HepG2 (cell line): ENCODE data around the gene PRRT1B. TPM values are rescaled to one million over a fixed set of nuclear protein-coding genes. Genes with fewer than 3 reads are reported as not detected.
A peak's percentile ranks its signal among the peaks of the same experiment; 100 is the strongest.

Experiments
- ARNT ChIP-seq: fragments of 450-650 bp; IDR thresholded peaks from 2 replicates; pipeline ENCODE4 v1.6.1; 2017
- ETV6 ChIP-seq: sonication (generic); formaldehyde crosslinking; conservative IDR thresholded peaks from 2 replicates; pipeline ENCODE4 v1.4.0; 2020; ENCODE audit warnings: missing genetic modification reagents
- FOXO1 ChIP-seq: sonication (generic); formaldehyde crosslinking; IDR thresholded peaks from 2 replicates; pipeline ENCODE4 v1.4.0; 2020; ENCODE audit warnings: missing genetic modification reagents
- HDAC1 ChIP-seq: sonication (generic); formaldehyde crosslinking; IDR thresholded peaks from 2 replicates; pipeline ENCODE4 v1.5.1; 2020; ENCODE audit warnings: mild to moderate bottlenecking, missing genetic modification reagents
- KMT2A ChIP-seq: sonication (generic); formaldehyde crosslinking; IDR thresholded peaks from 2 replicates; pipeline ENCODE4 v1.4.0; 2020; ENCODE audit warnings: missing genetic modification reagents
- PAXIP1 ChIP-seq: sonication (generic); formaldehyde crosslinking; conservative IDR thresholded peaks from 2 replicates; pipeline ENCODE4 v1.4.0; 2020; ENCODE audit warnings: mild to moderate bottlenecking, missing genetic modification reagents, moderate library complexity
- SOX13 ChIP-seq, 3 experiments: fragments of 450-650 bp in 1 of 3; sonication (generic) in 1 of 3; formaldehyde crosslinking in 1 of 3; IDR thresholded peaks in 2 of 3; conservative IDR thresholded peaks in 1 of 3; 2 replicates each; pipeline versions ENCODE4 v1.5.0 to v1.6.1; 2016 to 2020; ENCODE audit warnings: antibody characterized with exemption in 1 of 3, mild to moderate bottlenecking in 1 of 3, missing compliant biosample characterization in 1 of 3, missing genetic modification reagents in 1 of 3, moderate library complexity in 1 of 3
- TOE1 ChIP-seq: sonication (generic); formaldehyde crosslinking; IDR thresholded peaks from 2 replicates; pipeline ENCODE4 v1.4.0; 2020; ENCODE audit warnings: mild to moderate bottlenecking, missing genetic modification reagents
- YEATS2 ChIP-seq: sonication (generic); formaldehyde crosslinking; IDR thresholded peaks from 2 replicates; pipeline ENCODE4 v1.4.0; 2020; ENCODE audit warnings: missing genetic modification reagents, borderline replicate concordance
- ZBTB1 ChIP-seq: sonication (generic); formaldehyde crosslinking; IDR thresholded peaks from 2 replicates; pipeline ENCODE4 v1.4.0; 2020; ENCODE audit warnings: missing genetic modification reagents, borderline replicate concordance
- ZBTB10 ChIP-seq: sonication (generic); formaldehyde crosslinking; IDR thresholded peaks from 2 replicates; pipeline ENCODE4 v1.4.0; 2020; ENCODE audit warnings: missing genetic modification reagents, borderline replicate concordance
- ZFP62 ChIP-seq: sonication (generic); formaldehyde crosslinking; IDR thresholded peaks from 2 replicates; pipeline ENCODE4 v1.4.0; 2020; ENCODE audit warnings: missing genetic modification reagents
- ZNF160 ChIP-seq: sonication (generic); formaldehyde crosslinking; IDR thresholded peaks from 2 replicates; pipeline ENCODE4 v1.8.0; 2022; ENCODE audit warnings: mild to moderate bottlenecking, inconsistent platforms, missing genetic modification reagents
- ZNF569 ChIP-seq: sonication (generic); formaldehyde crosslinking; IDR thresholded peaks from 2 replicates; pipeline ENCODE4 v1.5.0; 2020; ENCODE audit warnings: mild to moderate bottlenecking, missing genetic modification reagents, moderate library complexity, borderline replicate concordance
- polyA plus RNA-seq, 8 experiments: library from polyadenylated mRNA; depleted of rRNA in 3 of 8; stranded (reverse) in 7 of 8; unstranded in 1 of 8; fragments of >200 nt; fragmentation: Illumina TruSeq in 4 of 8; extraction: Trizol in 4 of 8; gene quantifications; 2 replicates each; pipeline versions ENCODE4 v1.2.1 to v1.2.3, GENCODE V29; 2011 to 2016; ENCODE audit warnings: low read depth in 4 of 8, missing spikeins in 1 of 8, mixed read lengths in 1 of 8; ENCODE audit not compliant: insufficient read depth in 1 of 8
- total RNA-seq, 5 experiments: library from RNA; depleted of rRNA; stranded (reverse); fragments of >200 nt; fragmentation: Illumina TruSeq; extraction: Trizol; gene quantifications; 2 replicates each; pipeline ENCODE4 v1.2.3, GENCODE V29; 2016; ENCODE audit warnings: low read depth in 1 of 5
- TF ChIP-seq, protein P1 (sequence below): sonication (generic); formaldehyde crosslinking; IDR thresholded peaks from 2 replicates; pipeline ENCODE4 v1.5.1; 2020; ENCODE audit warnings: mild to moderate bottlenecking, missing genetic modification reagents, borderline replicate concordance
- TF ChIP-seq, protein P2 (sequence below): sonication (generic); formaldehyde crosslinking; IDR thresholded peaks from 2 replicates; pipeline ENCODE4 v1.4.0; 2020; ENCODE audit warnings: low read depth, mild to moderate bottlenecking, missing genetic modification reagents
- TF ChIP-seq, protein P3 (sequence below): sonication (generic); formaldehyde crosslinking; IDR thresholded peaks from 2 replicates; pipeline ENCODE4 v1.5.0; 2020; ENCODE audit warnings: mild to moderate bottlenecking, missing genetic modification reagents

The PRRT1B gene
- total and polyA plus RNA-seq, 2 of the 13 experiments (the other 11 are each of a cell fraction or from before 2014, with no cell fraction given), result not detected

DNA sequence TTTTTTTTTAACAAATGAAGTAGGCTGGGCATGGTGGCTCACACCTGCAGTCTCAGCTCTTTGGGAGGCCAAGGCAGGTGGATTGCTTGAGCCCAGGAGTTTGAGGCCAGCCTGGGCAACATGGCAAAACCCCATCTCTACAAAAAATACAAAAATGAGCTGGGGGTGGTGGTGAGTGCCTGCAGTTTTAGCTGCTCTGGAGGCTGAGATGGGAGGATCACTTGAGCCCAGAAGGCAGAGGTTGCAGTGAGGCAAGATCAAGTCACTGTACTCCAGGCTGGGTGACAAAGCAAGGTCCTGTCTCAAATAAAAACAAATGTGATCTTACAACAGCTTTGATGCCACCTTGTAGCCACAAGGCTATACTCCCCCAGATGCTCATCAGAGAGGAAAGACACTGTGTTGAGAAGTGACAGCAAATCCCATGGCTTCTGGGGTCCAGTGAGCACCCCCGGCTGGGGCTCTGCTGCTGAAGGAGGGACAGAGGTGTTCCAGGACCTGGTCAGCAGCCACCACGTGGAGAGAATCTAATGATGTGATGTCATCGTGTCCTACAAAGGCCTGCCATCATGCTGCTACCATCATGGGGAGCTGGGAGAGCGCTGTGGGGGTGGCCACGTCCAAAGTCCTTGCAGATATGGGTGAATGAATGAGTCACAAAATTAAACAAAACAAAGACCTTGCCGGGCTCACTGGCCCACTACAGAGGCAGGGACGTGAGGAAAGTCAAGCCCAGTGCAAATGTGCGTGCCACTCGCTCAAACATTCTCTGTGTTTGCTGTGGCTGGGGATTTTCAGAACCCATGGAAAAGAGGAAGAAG lies 60.7 kb downstream of the PRRT1B start (continued):
- TF ChIP-seq FOXO1 (CRISPR knock-in tag), result peak; percentile 85; the same call in 1 of the 2 replicates
- no peak for TF ChIP-seq SOX13 (IDR thresholded peaks at IDR 0.05)
- TF ChIP-seq SOX13 (CRISPR knock-in tag; conservative IDR thresholded peaks at IDR 0.05 in 1 of 2, IDR thresholded peaks at IDR 0.05 in 1 of 2), result peak in 1 of 2 experiments; percentile 84; a peak in 2 of 4 replicates
- TF ChIP-seq, protein P1, sequence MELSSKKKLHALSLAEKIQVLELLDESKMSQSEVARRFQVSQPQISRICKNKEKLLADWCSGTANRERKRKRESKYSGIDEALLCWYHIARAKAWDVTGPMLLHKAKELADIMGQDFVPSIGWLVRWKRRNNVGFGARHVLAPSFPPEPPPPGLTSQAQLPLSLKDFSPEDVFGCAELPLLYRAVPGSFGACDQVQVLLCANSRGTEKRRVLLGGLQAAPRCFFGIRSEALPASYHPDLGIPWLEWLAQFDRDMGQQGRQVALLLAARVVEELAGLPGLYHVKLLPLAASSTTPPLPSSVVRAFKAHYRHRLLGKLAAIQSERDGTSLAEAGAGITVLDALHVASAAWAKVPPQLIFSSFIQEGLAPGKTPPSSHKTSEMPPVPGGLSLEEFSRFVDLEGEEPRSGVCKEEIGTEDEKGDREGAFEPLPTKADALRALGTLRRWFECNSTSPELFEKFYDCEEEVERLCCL (CRISPR knock-in tag), result no peak
- TF ChIP-seq ETV6 (CRISPR knock-in tag), result 0 out of 2 replicates have a peak, but pooled peaks have one; percentile 36
- TF ChIP-seq ZBTB10, result peak; percentile 91
- TF ChIP-seq, protein P2, sequence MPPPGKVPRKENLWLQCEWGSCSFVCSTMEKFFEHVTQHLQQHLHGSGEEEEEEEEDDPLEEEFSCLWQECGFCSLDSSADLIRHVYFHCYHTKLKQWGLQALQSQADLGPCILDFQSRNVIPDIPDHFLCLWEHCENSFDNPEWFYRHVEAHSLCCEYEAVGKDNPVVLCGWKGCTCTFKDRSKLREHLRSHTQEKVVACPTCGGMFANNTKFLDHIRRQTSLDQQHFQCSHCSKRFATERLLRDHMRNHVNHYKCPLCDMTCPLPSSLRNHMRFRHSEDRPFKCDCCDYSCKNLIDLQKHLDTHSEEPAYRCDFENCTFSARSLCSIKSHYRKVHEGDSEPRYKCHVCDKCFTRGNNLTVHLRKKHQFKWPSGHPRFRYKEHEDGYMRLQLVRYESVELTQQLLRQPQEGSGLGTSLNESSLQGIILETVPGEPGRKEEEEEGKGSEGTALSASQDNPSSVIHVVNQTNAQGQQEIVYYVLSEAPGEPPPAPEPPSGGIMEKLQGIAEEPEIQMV, result 0 out of 2 replicates have a peak, but pooled peaks have one; percentile 48
- peak; percentile 97 for TF ChIP-seq PAXIP1 (CRISPR knock-in tag)
- no peak for TF ChIP-seq ZFP62 (CRISPR knock-in tag)
- no peak for TF ChIP-seq ZBTB1 (CRISPR knock-in tag)
- peak; percentile 81; the same call in 1 of the 2 replicates for TF ChIP-seq ZNF160 (CRISPR knock-in tag)
- TF ChIP-seq, protein P3, sequence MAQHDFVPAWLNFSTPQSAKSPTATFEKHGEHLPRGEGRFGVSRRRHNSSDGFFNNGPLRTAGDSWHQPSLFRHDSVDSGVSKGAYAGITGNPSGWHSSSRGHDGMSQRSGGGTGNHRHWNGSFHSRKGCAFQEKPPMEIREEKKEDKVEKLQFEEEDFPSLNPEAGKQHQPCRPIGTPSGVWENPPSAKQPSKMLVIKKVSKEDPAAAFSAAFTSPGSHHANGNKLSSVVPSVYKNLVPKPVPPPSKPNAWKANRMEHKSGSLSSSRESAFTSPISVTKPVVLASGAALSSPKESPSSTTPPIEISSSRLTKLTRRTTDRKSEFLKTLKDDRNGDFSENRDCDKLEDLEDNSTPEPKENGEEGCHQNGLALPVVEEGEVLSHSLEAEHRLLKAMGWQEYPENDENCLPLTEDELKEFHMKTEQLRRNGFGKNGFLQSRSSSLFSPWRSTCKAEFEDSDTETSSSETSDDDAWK (CRISPR knock-in tag), result no peak
- TF ChIP-seq TOE1 (CRISPR knock-in tag), result no peak
- TF ChIP-seq KMT2A (CRISPR knock-in tag), result 0 out of 2 replicates have a peak, but pooled peaks have one; percentile 45
- peak; percentile 82 for TF ChIP-seq HDAC1 (CRISPR knock-in tag)
- no peak for TF ChIP-seq ARNT
- TF ChIP-seq YEATS2 (CRISPR knock-in tag), result no peak
- TF ChIP-seq ZNF569 (CRISPR knock-in tag), result no peak
